Stimulated activated CD4-positive, alpha-beta T cell treated with anti-CD3 and anti-CD28 coated beads, TNF-alpha, amount 100 ng/mL, for 48 hours (primary cell): ENCODE data around the gene EEF1E1.
"Not testable (repeated sequence)": the region's sequence is repeated elsewhere in the genome, so short reads cannot be mapped to it uniquely, and the experiment has no call there.

Experiments
- DNase-seq, 3 donors: peaks; one replicate each; pipeline ENCODE4 v3.0.0-alpha.2; 2020; ENCODE audit warnings: low read depth in 3 of 3

Gene EEF1E1

GRCh38 chr6:8063761-8064637, 38.3 kb downstream of the EEF1E1 start, which contains the start of gene BLOC1S5:
Gene BLOC1S5, minus strand, starts transcription at chr6:8064389. Its CDS starts 13 bp downstream, at chr6:8064376.
- peak; percentile 92 to 97 (median 97) for DNase-seq

- DNase-seq: no peak
These were observed 40.6 kb downstream of the EEF1E1 start for GRCh38 chr6:8061736-8062135.

- no peak for DNase-seq
These were observed 42.0 kb downstream of the EEF1E1 start for GRCh38 chr6:8060346-8060745.

GRCh38 chr6:8059129-8059528, 43.2 kb downstream of the EEF1E1 start:
- no peak for DNase-seq

- no peak for DNase-seq
These were observed 44.6 kb downstream of the EEF1E1 start for GRCh38 chr6:8057793-8058192.

- no peak for DNase-seq
These were observed 45.1 kb downstream of the EEF1E1 start for GRCh38 chr6:8057263-8057662.

- DNase-seq: no peak
These were observed 48.1 kb downstream of the EEF1E1 start for GRCh38 chr6:8054276-8054675.

GRCh38 chr6:8047541-8048292, 54.6 kb downstream of the EEF1E1 start:
- DNase-seq: no peak

GRCh38 chr6:8045769-8046168, 56.6 kb downstream of the EEF1E1 start:
- DNase-seq: not testable (repeated sequence)

- DNase-seq: no peak
These were observed 59.1 kb downstream of the EEF1E1 start for GRCh38 chr6:8043221-8043620.

- no peak for DNase-seq
These were observed 60.3 kb downstream of the EEF1E1 start for GRCh38 chr6:8041913-8042583.

GRCh38 chr6:8034107-8034506, 68.2 kb downstream of the EEF1E1 start:
- DNase-seq: not testable (repeated sequence)

GRCh38 chr6:8030920-8031319, 71.4 kb downstream of the EEF1E1 start:
- no peak for DNase-seq
